Effector memory CD8-positive, alpha-beta T cell (primary cell): Measurements from ENCODE around the gene SH2D2A.

Experiments
- ATAC-seq: fragments of 150-1000 bp; cut with Tn5 transposase; replicated peaks from 2 replicates; pipeline ENCODE4 v1.10.0; 2021; ENCODE audit warnings: mild to moderate bottlenecking, moderate library complexity
- DNase-seq, 3 experiments: peaks; one replicate each; pipeline ENCODE4 v3.0.0; 2021
- H3K27ac Mint-ChIP-seq, 2 donors: one replicate each; pipeline ENCODE4 v1.8.0; 2022; ENCODE audit warnings: mild to moderate bottlenecking in 2 of 2, mixed read lengths in 2 of 2, moderate library complexity in 2 of 2
- H3K27me3 Mint-ChIP-seq, 2 donors: one replicate each; pipeline ENCODE4 v1.8.0; 2022; ENCODE audit warnings: mixed read lengths in 2 of 2
- H3K36me3 Mint-ChIP-seq: one replicate; pipeline ENCODE4 v1.8.0; 2022; ENCODE audit warnings: mild to moderate bottlenecking, moderate library complexity, mixed read lengths; ENCODE audit not compliant: insufficient read depth
- H3K4me1 Mint-ChIP-seq, 2 donors: one replicate each; pipeline ENCODE4 v1.8.0; 2022; ENCODE audit warnings: low read depth in 2 of 2, mixed read lengths in 2 of 2
- H3K4me3 Mint-ChIP-seq, 2 donors: one replicate each; pipeline ENCODE4 v1.8.0; 2022; ENCODE audit warnings: mild to moderate bottlenecking in 2 of 2, mixed read lengths in 2 of 2, moderate library complexity in 2 of 2
- H3K9me3 Mint-ChIP-seq, 2 donors: one replicate each; pipeline ENCODE4 v1.8.0; 2022; ENCODE audit warnings: mixed read lengths in 2 of 2

Gene SH2D2A

DNA sequence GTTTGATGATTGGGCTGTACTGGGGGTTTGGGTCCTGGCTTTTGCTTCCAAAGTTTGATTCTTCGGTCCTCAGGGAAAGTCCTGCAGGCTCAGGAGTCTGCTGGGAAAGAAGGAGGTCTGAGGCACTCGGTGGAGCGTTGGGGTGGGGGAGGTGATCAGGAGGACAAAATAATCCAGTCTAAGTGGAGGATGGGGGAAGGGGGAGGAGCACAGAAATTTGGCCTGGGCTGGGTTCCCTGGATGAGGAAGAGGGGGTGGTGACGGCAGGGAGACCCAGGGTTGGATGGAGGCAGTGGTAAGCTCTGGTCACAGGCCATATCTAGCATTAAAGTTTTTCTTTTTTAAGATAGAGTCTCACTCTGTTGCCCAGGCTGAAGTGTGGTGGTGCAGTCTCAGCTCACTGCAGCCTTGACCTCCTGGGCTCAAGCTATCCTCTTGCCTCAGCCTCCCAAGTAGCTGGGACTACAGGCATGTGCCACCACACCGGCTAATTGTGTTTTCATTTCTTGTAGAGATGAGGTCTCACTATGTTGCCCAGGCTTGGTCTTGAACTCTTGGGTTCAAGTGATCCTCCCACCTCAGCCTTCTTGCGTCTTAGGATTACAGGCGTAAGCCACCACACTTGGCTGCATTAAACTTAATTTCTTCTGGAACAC is 6.8 kb downstream of the SH2D2A start:
- Mint-ChIP-seq H3K27ac (peak overlapping the region; percentile 92 to 99), H3K4me1 (peaks cover 61 to 67% of the 10 kb centered on the region in 2 donors), H3K9me3 (no peaks in the 10 kb centered on the region), H3K36me3 (peaks cover 99% of the 10 kb centered on the region), H3K4me3 (peak overlapping the region; percentile 15 to 36), H3K27me3 (no peaks in the 10 kb centered on the region)
- DNase-seq = no peak
- no peak for ATAC-seq

DNA sequence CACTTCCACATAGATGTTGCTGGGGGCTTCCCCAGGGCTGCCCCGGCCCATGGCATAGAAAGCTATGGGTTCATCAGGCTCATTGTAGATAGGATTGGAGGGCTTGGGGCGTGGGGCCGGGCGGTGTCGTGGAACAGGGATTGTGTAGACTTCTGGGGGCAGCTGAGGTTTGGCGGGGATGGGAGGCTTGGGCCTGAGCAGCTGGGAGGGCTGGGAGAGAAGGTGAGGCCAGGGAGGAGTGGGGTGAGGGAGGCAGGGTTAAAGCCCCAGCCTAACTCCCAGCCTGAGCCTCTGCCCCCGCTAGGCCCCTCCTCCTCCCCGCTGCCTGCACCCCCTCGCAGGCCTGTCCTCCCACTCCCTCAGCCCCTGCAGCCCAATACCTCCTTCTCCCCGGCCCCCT is 7.4 kb downstream of the SH2D2A start:
- H3K4me3 Mint-ChIP-seq = peak overlapping the region; percentile 61 to 70
- no peaks in the 10 kb centered on the region for H3K27me3 Mint-ChIP-seq
- ATAC-seq (no peak), DNase-seq (no peak)
- peaks cover 61 to 67% of the 10 kb centered on the region in 2 donors for H3K4me1 Mint-ChIP-seq
- H3K36me3 Mint-ChIP-seq = peaks cover 99% of the 10 kb centered on the region
- no peaks in the 10 kb centered on the region for H3K9me3 Mint-ChIP-seq
- peak overlapping the region; percentile 92 to 94 for H3K27ac Mint-ChIP-seq

DNA sequence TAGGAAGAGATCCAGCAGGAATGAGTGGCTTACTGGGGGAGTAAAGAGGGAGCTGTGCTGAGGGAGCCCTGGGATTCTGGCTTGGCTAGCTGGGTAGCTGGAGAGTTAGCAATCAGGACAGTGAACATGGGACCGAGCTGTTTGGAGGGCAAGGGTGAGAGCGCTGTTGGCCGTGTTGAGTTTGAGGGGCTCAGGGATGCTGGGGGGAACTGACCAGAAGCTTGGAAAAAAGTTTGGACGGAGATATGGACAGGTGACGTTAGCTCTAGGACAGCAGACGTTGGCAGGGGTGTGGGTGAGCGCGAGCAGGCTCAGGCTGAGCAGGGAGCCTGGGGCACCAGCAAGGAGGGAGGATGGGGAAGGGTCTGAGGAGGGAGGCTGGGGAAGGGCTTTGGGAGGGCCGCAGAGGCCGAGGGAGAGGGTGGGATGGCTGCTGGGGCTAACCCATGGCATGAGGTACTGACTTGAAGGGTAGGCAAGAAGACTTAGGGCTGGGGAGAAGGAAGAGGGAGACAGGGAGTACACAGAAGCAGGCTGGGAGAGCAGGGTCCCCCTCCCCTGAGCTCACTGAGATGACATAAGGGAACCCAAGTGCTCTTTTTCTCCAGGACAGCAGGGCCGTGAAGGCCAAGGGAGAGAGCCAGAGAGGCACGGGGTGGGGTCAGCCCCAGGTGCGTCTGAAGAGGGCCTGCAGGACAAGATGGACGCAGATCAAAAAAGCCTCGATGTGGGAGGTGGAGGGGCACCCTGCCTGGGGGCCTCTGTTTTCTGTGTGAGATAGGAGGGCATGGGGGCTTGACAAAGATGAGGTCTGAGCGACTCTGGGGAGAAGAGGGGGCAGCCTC is 8.2 kb downstream of the SH2D2A start:
- H3K9me3 Mint-ChIP-seq = no peaks in the 10 kb centered on the region
- no peak for DNase-seq
- H3K4me3 Mint-ChIP-seq = peak overlapping the region; percentile 61 to 70
- H3K36me3 Mint-ChIP-seq = peaks cover 98% of the 10 kb centered on the region
- H3K27ac Mint-ChIP-seq = peak overlapping the region; percentile 92 to 94
- H3K27me3 Mint-ChIP-seq = no peaks in the 10 kb centered on the region
- peaks cover 61 to 62% of the 10 kb centered on the region in 2 donors for H3K4me1 Mint-ChIP-seq
- no peak for ATAC-seq

DNA sequence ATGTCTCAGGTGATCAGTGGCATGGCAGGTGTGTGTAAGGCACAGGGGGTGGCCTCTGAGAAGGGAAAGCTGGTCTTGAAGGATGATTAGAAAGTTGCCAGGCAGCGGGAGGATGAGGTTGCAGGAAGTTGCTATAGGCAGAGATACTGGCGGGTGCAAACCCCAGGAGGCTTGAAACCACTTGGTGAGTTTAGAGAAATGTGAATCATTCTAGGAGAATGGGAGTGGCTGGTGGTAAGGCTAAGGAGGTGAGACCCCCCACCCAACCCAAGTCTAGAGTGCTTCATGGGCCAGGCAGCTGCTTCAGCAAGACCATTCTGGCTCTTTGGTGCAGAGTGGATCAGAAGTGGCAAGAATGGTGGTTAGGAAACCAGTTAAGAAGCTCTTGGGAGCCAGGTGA is 9.0 kb downstream of the SH2D2A start:
- H3K36me3 Mint-ChIP-seq = peaks cover 98% of the 10 kb centered on the region
- H3K9me3 Mint-ChIP-seq = no peaks in the 10 kb centered on the region
- H3K27ac Mint-ChIP-seq = peak overlapping the region; percentile 92 to 94
- H3K4me3 Mint-ChIP-seq = peak overlapping the region; percentile 61 to 70
- DNase-seq (no peak), ATAC-seq (peak; percentile 57)
- no peaks in the 10 kb centered on the region for H3K27me3 Mint-ChIP-seq
- H3K4me1 Mint-ChIP-seq = peaks cover 54 to 60% of the 10 kb centered on the region in 2 donors

DNA sequence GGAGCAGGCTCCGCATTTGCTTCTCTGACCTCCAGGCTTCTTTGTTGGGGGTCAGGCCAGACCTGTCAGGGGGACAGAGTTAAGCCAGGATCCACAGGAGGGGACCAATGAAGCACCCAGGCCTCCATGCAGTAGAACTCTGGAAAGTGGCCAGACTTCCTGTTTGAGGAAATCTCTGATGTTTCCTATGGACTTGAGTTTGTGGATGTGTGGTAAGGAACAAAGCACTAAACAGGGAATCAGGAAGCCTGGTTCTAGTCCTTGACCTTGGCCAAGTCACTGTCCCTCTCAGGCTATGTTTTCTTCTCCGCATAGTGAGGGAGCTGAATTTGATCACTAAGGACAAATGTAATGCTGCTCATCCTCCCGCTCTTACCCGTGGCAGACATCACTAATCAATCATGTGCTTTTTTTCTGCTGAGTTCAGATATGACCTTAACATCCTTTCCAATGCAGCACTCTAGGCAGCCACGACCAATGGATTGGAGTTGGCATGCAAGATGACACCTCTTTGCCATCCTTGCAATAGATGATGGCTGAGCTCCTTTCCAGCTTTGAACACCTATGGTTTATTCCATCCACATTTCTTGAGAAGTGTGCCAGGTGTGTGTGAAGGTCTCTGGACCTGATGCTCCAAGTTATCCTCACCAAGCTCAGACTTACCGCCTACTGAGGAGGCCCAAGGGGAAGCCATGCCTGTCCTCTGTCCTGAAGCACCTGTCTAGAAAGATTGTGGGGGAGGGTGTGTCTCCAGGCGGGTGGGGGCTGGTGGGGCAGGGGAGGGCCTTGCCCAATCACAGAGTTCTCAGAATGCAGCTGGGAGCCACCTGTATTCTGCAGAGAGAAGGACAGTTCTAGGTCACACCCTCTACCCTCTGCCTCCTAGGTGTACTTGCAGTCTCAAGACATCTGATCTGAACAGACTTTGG is 9.9 kb downstream of the SH2D2A start:
- ATAC-seq (peak; percentile 11), DNase-seq (no peak)
- H3K27me3 Mint-ChIP-seq = no peaks in the 10 kb centered on the region
- H3K27ac Mint-ChIP-seq = peak overlapping the region; percentile 92 to 94
- peaks cover 97% of the 10 kb centered on the region for H3K36me3 Mint-ChIP-seq
- H3K9me3 Mint-ChIP-seq = no peaks in the 10 kb centered on the region
- H3K4me3 Mint-ChIP-seq = peak overlapping the region; percentile 61 to 70
- H3K4me1 Mint-ChIP-seq = peaks cover 53 to 57% of the 10 kb centered on the region in 2 donors

DNA sequence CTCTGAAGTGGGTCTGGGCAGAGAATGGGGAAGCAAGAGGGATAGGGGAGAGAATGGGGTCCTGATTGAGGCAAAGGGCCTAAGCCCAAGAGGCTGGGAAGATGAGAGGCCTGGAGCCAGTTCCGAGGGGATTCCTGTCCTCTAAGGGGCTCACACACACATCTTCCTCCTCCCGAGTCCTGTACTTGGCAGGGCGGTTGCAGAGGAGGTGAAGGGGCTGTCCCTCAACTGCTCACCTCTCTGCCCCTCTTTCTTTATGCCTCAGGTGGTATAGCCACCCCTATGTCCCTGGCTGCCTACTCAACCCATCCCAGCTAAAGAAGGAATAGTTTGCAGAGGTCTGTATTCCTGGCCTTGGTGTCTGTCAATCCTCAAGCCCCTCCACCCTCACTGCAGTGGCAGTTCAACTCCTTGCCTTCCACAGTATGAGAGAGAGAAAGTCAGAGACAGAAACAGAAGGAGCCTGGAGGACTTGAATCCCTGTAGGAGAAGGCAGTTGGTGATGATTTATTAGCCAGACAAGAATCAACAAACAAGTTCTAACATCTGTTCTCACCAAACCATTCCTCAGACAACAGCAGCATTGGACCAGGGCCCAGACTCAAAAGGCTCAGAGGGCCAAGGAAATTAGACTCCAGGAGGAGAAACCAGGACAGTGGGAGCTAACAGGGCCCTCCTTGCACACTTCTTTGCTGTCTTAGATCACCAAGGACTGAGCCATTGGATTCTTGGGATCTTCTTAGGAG is 10.7 kb downstream of the SH2D2A start:
- no peak for DNase-seq
- H3K27me3 Mint-ChIP-seq = no peaks in the 10 kb centered on the region
- H3K9me3 Mint-ChIP-seq = no peaks in the 10 kb centered on the region
- H3K36me3 Mint-ChIP-seq = peaks cover 97% of the 10 kb centered on the region
- H3K4me3 Mint-ChIP-seq = no peak overlapping the region
- H3K27ac Mint-ChIP-seq = peak overlapping the region; percentile 52 to 92
- peaks cover 53 to 57% of the 10 kb centered on the region in 2 donors for H3K4me1 Mint-ChIP-seq
- ATAC-seq = no peak

DNA sequence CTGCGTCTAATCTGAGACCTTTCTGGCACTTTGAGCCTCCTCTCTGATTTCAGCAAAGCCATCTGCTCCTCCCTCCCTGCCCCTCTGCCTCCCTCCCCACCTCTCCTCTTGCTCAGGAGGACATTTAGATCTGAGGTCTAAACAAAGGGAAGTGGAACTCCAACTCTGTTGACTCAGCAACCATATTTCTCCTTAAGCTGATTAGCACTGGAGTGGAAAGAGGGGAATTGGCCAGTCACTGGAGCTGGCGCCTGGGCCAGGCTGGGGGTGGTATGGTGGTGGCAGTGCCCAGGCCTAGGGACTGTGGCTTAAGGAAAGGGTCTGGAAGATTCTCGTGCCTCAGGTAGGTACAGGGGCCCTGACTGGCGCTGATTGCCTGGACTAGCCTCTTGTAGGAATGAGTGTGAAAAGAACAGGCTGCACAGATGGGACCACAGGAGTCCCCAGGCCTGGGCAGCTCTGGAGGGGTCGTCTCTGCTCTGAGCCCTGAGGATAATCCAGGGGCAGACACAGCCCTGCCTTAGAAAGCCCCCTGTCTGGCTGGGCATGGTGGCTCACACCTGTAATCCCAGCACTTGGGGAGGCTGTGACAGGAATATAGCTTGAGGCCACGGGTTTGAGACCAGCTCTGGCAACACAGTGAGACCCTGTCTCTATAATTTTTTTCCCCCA is 11.9 kb downstream of the SH2D2A start:
- ATAC-seq (no peak), DNase-seq (no peak)
- Mint-ChIP-seq H3K9me3 (no peaks in the 10 kb centered on the region), H3K27ac (peak overlapping the region; percentile 85 to 94), H3K4me1 (peaks cover 56 to 57% of the 10 kb centered on the region in 2 donors), H3K27me3 (no peaks in the 10 kb centered on the region), H3K36me3 (peaks cover 97% of the 10 kb centered on the region), H3K4me3 (no peak overlapping the region)

DNA sequence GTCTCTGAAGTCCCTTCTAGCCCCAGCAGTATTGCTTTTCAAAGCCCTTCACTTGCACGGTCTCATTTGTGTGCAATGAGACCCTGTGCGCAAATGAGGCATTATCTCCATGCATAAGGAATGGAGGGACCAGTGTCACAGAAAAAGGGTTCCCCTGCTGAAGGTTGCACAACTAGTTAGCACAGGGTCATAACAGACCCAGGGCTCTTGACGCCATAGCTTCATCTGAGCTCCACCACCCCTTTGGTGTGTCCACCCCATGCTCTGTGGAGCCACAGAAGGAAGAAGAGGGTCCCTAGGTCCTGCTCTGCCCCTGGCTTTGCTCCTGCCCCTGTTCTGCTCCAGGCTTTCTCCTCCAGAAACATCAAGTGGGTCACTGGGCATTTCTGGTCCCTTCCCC is 12.6 kb downstream of the SH2D2A start:
- Mint-ChIP-seq H3K9me3 (no peaks in the 10 kb centered on the region), H3K4me3 (no peak overlapping the region), H3K4me1 (peaks cover 51 to 53% of the 10 kb centered on the region in 2 donors), H3K27ac (peak overlapping the region; percentile 85 to 94), H3K36me3 (peaks cover 96% of the 10 kb centered on the region), H3K27me3 (no peaks in the 10 kb centered on the region)
- DNase-seq (no peak), ATAC-seq (no peak)

DNA sequence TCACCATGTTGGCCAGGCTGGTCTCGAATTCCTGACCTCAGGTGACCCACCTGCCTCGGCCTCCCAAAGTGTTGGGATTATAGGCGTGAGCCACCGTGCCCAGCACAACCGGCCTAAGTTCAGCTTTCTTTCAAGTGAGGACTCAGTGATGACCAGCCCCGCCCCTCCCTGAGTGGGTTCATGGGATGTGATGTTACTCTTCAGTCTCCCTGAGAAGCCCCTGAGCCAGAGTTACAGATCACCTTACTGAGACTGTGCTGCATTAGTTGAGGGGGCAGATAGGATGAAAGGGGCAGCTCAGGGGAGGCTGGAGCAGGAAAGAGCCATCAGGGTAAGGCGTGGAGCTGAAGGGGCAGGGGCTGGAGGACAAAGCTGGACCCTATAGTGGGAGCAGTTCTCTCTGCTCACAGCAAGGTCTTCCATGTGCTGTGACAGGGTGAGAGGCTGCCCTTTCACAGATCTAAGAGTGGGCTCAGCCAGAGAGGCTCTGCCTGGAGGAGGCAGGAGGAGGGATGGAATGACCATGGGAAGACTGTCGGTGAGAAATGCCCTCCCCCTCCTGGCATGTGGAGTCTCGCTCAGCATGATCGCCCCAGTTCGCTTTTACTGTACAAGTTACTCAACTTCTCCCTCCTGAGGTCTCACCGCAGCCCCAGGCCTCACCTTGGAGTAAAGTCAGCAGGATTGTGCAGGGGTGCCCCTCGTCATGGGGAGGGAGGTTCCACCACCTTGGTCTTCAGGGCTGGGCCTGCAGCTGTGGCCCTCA is 13.4 kb downstream of the SH2D2A start:
- ATAC-seq (no peak), DNase-seq (no peak)
- H3K27me3 Mint-ChIP-seq = no peaks in the 10 kb centered on the region
- no peaks in the 10 kb centered on the region for H3K9me3 Mint-ChIP-seq
- H3K36me3 Mint-ChIP-seq = peaks cover 96% of the 10 kb centered on the region
- peaks cover 44 to 45% of the 10 kb centered on the region in 2 donors for H3K4me1 Mint-ChIP-seq
- H3K27ac Mint-ChIP-seq = peak overlapping the region; percentile 85 to 94
- H3K4me3 Mint-ChIP-seq = no peak overlapping the region

DNA sequence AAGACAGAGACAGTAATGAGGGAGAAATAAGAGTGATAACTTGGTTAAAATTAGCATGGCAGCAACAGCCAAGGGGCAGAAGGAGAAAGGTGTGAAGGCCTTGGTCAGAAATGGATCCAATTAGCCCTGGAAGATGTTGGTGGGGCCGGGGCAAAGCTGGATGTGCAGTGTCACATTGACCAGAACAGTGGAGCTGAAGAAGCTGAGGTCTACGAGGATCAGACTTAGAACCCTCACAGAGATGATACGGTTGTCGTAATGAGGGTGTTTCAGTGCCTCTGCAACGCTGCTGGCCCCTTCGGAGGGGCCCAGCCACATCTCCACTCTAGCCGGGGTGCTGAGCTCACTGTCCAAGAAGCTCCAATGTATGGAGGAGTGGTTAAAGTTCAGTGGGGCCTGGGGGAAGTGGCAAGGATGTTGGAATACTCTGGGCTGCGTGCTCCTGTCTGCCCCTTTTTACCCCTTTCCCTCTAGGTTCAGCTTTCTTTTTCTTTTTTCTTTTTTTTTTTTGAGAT is 14.2 kb downstream of the SH2D2A start:
- Mint-ChIP-seq H3K4me1 (peaks cover 36 to 37% of the 10 kb centered on the region in 2 donors), H3K4me3 (no peak overlapping the region), H3K27ac (peak overlapping the region; percentile 85 to 94), H3K9me3 (no peaks in the 10 kb centered on the region), H3K27me3 (no peaks in the 10 kb centered on the region), H3K36me3 (peaks cover 92% of the 10 kb centered on the region)
- no peak for ATAC-seq
- no peak for DNase-seq

DNA sequence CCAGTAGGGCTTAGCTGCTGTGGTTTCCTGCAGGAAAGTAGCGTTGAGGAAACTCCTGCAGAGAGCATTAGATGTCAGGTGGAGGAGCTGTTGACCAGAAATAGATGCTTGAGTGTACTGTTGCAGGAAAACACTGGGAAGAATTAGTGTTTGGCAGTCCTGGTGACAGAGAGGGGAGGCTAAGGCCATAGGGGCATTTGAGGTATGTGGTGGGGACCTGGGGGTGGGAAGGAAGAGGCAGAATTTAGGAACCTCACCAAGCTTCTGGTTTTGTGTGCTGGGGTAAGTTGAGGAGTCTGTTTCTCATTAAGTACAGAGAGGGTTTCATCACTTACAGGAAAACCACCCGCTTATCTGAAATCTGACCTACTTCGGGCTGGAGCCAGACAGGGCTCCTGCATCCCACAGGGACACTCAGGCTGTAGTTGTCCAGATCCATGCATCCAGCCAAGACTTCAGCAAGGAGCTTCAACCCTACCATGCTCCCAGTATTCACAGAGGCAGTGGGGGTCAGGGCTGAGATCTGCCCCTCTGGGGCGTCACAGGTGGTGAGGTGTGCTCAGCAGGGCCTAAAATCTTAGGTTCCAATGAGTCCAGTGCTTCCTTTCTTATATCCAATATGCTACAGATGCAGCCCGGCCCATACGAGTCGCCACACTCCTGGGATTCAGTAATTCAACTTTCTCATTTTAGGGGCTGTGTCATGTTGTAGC is 15.1 kb downstream of the SH2D2A start:
- peak overlapping the region; percentile 93 to 94 for H3K27ac Mint-ChIP-seq
- H3K36me3 Mint-ChIP-seq = peaks cover 86% of the 10 kb centered on the region
- peak overlapping the region; percentile 20 to 27 for H3K4me3 Mint-ChIP-seq
- H3K9me3 Mint-ChIP-seq = no peaks in the 10 kb centered on the region
- H3K4me1 Mint-ChIP-seq = peaks cover 30 to 33% of the 10 kb centered on the region in 2 donors
- DNase-seq = no peak
- peak; percentile 64 for ATAC-seq
- no peaks in the 10 kb centered on the region for H3K27me3 Mint-ChIP-seq
